Measurements from ENCODE around the gene CTRB1.
"Not testable (repeated sequence)": the region's sequence is repeated elsewhere in the genome, so short reads cannot be mapped to it uniquely, and the experiment has no call there.

Gene CTRB1

DNA sequence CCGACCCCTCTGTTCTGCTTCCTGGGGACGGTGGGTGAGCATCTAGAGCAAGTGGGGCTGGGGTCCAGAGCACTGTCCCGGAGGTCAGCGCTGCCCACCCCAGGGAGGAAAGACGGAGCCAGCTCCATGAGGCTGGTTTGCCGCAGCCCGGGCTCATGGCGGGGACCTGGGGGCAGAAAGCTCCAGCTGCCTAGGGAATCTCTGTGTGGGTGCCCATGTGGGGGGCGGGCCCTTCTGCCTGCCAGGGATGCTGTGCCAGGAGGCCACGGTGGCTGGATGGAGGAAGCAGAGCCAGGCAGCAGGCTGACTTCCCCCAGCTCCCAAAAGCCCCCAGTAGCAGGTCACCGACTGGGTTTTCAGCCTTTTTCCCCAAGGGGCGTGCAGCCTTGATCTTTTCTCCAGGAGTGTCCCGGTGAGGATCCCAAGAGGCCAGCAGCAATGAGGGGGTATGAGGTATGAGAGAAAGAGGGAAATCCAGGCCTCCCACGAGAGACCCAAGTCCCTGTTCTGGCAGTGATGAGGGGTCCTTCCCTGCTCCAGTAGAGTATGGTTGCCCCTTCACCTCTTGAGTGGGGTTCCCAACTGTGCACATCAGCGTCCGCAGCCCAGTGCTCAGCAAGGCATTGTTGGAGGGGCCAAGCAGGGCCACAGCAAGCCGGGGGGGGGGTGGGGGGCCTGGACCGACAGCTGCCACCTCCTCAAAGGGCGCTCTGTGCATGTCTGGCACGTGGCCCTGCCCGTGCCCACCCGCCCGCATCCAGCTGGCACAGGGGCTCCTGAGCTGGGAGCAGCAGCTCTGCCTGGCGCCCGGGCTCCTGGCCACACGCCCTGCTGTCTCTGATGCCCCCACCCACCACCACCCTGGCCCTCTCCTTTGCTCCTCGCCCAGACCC, 48.2 kb downstream of the CTRB1 start:
- peak in 44 of 58 donors; percentile 15 to 84 (median 61) for DNase-seq

DNA sequence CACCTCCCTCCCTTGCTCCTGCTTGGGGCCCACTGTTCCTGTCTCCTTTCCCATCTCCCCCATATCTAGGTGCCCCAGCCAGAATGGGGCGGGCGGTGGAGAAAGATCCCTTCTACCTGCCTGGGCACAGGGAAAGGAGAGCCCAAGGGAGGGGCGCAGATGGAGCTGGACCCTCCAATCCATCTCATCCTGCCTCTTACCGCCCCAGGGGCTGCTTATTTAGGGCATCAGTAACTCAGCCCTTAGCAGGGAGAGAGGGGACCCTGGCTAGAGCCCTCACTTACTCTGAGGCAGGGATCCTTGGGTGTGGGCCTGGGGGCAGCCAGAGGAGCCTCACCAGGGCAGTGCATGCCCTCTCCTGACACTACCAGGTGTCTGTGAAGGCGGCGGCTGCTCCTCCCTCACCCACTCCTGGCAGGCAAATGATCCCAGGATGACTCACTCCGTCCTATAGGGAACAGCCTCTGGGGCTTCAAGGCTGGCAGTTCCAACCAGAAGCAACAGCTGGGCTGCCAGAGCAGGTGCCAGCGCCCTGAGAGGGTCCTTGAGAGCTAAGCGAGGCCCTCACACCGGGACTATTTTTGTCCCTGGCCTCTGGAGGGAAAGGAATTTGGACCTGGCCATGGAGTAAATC, 49.0 kb downstream of the CTRB1 start:
- peak in 22 of 58 donors; percentile 14 to 65 (median 38) for DNase-seq

GRCh38 chr16:75269358-75269757, 50.6 kb downstream of the CTRB1 start:
- DNase-seq, result not testable (repeated sequence)

GRCh38 chr16:75271441-75272096, 52.8 kb downstream of the CTRB1 start:
- DNase-seq, result no peak

- no peak for DNase-seq
These were observed 53.3 kb downstream of the CTRB1 start for GRCh38 chr16:75272097-75272551.

- not testable (repeated sequence) for DNase-seq
These were observed 53.8 kb downstream of the CTRB1 start for GRCh38 chr16:75272629-75273028.

- no peak for DNase-seq
These were observed 54.5 kb downstream of the CTRB1 start for GRCh38 chr16:75273054-75273925.

All from anterior cingulate cortex (tissue), 58 donors.